CD1c-positive myeloid dendritic cell (primary cell): ENCODE data around the gene KCNK16.
"Not testable (repeated sequence)": the region's sequence is repeated elsewhere in the genome, so short reads cannot be mapped to it uniquely, and the experiment has no call there.

Experiments
- DNase-seq: peaks from one replicate; pipeline ENCODE4 v3.0.0-alpha.2; 2016; ENCODE audit errors: extremely low spot score

The KCNK16 gene

GRCh38 chr6:39309942-39310531, 12.5 kb downstream of the KCNK16 start:
- DNase-seq: peak; percentile 77

GRCh38 chr6:39307462-39307861, 15.0 kb downstream of the KCNK16 start:
- DNase-seq: no peak

GRCh38 chr6:39304951-39305350, 17.6 kb downstream of the KCNK16 start:
- no peak for DNase-seq

GRCh38 chr6:39303425-39304153, 18.9 kb downstream of the KCNK16 start:
- no peak for DNase-seq

GRCh38 chr6:39302669-39303424, 19.7 kb downstream of the KCNK16 start:
- DNase-seq: peak; percentile 86

GRCh38 chr6:39302011-39302410, 20.5 kb downstream of the KCNK16 start:
- no peak for DNase-seq

GRCh38 chr6:39301606-39302005, 20.9 kb downstream of the KCNK16 start:
- no peak for DNase-seq

GRCh38 chr6:39300739-39301138, 21.8 kb downstream of the KCNK16 start:
- peak; percentile 24 for DNase-seq

- DNase-seq: no peak
Measured at GRCh38 chr6:39298061-39298460, 24.4 kb downstream of the KCNK16 start.

- no peak for DNase-seq
Measured at GRCh38 chr6:39296745-39297640, 25.5 kb downstream of the KCNK16 start.

GRCh38 chr6:39295611-39296011, 26.9 kb downstream of the KCNK16 start:
- no peak for DNase-seq

- DNase-seq: no peak
Measured at GRCh38 chr6:39294899-39295298, 27.6 kb downstream of the KCNK16 start.

GRCh38 chr6:39294133-39294532, 28.4 kb downstream of the KCNK16 start:
- DNase-seq: no peak

- DNase-seq: no peak
Measured at GRCh38 chr6:39292637-39293036, 29.9 kb downstream of the KCNK16 start.

- peak; percentile 63 for DNase-seq
Measured at GRCh38 chr6:39289490-39289889, 33.0 kb downstream of the KCNK16 start.

- no peak for DNase-seq
Measured at GRCh38 chr6:39287601-39288000, 34.9 kb downstream of the KCNK16 start.

- not testable (repeated sequence) for DNase-seq
Measured at GRCh38 chr6:39286596-39286995, 35.9 kb downstream of the KCNK16 start.

- peak; percentile 22 for DNase-seq
Measured at GRCh38 chr6:39282774-39283173, 39.7 kb downstream of the KCNK16 start.

GRCh38 chr6:39281312-39281980, 41.1 kb downstream of the KCNK16 start:
- DNase-seq: no peak

GRCh38 chr6:39280247-39280731, 42.2 kb downstream of the KCNK16 start:
- DNase-seq: peak; percentile 36

- no peak for DNase-seq
Measured at GRCh38 chr6:39279539-39279938, 43.0 kb downstream of the KCNK16 start.
